Glomerular visceral epithelial cell (primary cell): ENCODE results near the gene PBX1.

ENCODE experiments used
- DNase-seq: peaks from one replicate; pipeline ENCODE4 v3.0.0-alpha.2; 2016; ENCODE audit errors: extremely low spot score

Gene PBX1

DNA sequence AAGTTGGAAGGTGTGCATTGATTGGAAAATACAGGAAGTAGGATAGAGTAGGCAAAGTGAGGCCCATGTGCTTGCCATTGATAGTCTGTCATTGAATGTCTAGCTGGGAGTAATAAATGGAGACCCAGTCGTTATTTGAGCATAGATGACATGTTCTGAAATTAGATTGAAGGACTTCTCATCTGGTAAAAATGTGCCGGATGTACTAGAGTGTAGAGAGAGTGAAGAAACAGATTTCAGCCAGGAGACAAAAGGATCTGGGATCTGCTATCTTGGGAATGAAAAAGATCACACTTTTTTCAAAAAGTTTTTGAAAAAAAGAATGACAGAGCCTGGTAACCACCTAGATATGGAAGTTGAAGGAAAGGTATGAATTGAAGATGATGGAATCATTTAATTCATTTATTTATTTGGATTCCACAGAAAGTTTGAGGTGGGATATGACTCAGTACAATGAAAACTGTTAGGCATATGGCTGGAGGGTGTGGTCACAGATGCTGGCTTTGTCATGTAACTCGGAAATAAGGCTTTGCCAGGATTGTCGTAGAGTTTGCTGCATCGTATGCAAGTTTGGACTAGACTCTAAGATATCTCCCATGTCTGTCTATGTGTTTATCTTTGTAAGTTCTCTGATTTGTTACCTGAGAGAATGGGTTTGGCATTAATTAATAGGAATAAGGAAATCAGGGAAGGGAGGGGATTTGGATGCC lies 137.1 kb downstream of the PBX1 start:
- DNase-seq, result no peak

DNA sequence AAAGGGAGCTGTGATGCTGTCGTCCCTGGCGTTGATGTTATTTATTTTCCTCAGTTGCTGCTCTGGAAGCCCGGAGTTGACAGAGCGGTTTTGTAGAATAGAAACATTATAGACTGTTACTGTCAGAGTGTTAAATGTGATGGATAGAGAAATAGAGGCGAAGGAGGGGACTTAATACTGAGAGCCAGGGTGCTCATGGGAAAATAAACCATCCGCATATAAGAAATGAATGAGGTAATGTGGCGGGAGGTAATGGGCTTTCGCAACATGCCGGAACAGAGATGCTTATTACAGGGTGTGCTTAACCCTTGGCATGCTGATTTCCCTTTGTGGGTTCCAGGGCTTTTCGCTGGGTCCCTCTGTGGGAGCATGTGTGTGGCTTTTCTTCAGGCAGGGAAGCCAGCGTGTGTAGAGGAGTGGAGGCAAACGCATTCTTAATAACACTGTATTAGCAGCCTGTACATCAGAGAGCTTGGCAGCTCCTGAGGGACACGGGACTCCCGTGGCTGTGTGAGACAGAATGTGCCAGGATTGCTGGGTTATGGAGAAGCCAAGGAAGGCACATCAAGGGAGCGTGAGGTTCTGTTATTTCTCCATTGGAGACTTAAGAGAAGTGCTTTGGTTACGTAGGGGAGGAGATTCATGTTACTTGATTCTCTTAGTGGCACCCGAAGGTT lies 141.0 kb downstream of the PBX1 start:
- no peak for DNase-seq

DNA sequence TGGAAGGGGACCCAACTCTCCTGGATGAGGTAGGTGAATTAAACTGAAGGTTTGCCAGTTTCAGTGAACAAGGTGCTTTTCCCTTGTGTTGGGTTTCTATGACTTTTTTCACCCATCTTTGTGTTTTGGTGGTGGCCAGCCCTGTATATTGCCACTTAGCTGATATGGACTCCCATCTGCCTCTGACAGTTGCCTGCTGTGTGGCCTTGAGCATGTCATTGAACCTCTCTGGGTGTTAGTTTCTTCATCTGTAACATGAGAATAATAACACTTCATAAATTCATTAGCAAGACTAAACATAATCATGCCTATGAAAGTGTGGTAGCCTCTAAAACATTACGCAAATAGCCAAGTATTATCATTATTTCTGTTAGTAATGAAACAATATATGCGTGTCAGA lies 141.7 kb downstream of the PBX1 start:
- no peak for DNase-seq

DNA sequence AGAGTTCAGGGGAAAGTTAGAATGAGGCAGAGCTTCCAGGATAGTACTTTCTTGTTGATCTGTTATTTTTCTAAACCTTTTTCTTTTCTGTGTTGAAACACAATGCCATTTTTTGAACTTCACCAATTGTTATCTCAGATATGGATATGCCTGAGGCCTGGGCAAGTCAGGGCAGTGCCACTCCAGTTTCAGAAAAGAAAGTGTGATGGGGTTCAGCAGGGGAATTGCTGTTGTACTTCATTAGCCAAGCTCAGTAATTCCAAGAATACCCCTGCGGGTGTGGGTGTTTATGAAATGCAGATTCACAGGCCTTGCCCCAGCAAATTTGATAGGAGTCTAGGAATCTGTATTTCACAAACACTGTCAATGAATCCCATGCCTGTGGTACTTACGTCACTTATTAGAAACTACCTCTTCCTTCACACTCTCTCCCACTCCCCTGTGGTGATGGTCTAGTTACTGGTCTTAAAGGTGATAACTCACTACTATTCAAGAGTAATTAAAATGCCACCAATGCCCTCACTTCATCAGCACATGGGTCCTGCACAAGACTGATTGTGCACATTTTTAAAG lies 142.3 kb downstream of the PBX1 start:
- DNase-seq, result no peak

DNA sequence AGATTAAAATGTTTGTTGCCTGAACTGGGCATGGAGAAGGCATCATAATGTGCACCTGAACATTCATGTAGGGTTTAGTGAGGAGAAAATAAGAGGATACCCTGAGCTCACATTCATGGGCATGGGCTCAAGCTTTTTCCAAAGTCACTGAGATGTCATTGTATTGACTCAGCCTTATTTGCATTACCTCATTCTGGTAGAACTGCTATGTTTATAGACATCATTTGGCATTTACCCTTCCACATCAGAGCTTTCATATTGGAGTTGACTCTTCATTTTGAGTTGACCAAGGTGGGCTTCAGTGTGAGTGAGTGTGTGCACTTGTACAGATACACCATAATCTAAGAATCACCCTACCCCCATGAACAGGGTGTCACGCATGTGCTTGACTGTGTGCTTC lies 143.2 kb downstream of the PBX1 start:
- DNase-seq, result no peak

DNA sequence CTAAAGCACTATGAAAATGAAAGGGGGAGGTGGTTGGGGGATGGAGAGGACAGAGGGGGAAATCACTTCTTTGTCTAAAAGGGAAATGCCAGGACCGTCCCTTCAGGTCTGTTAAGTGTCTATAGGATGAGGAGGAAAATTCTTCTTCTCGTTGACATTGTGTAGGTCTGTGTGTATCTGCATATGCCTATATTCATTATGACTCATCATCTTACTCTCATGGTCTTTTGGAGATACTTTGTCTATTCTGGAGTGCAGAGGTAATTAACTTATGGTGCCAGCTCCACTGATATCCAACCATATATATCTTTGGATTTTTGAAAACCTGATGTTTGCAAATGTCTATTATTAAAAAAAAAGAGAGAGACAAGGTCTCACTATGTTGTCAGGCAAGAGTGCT lies 143.7 kb downstream of the PBX1 start:
- DNase-seq, result no peak

DNA sequence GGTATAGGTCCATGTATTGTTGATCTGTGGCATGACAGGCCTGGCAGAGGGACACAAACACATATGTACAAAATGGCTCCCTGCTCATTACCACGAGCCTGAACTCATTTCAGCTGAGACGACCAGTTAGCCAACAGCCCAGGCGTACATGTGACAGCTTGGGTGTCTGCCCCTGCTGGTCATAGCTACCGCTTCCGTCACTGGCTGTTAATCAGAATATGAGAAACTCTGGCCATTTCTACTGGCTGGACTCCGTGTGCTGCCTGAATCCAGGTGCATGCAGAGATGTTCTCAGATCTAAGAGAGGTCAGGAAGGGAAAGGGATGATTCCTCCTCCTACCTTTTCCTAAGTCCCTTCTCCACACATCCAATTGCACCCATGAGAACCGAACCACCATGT lies 144.5 kb downstream of the PBX1 start:
- DNase-seq, result no peak

DNA sequence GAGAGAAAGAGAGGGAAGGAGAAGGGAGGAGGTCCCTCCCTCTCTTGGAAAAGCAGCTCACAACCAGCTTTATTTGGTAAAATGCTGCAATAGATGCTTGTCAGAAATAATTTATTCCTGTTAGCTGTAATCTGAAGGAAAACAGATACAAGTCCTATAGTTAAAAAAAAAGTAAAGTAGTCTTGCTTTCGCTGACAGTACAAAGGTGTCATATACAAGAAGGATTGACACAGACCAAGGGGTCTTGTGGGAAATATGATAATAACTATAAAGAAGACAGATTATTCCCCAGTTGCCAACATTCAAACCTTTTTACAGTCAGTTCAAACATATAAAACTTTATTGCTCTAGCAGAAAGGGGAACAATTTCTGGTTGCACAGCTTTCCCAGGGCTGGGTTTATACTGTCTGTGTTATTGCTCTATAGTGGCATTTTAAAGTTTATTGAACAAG lies 145.0 kb downstream of the PBX1 start:
- no peak for DNase-seq

DNA sequence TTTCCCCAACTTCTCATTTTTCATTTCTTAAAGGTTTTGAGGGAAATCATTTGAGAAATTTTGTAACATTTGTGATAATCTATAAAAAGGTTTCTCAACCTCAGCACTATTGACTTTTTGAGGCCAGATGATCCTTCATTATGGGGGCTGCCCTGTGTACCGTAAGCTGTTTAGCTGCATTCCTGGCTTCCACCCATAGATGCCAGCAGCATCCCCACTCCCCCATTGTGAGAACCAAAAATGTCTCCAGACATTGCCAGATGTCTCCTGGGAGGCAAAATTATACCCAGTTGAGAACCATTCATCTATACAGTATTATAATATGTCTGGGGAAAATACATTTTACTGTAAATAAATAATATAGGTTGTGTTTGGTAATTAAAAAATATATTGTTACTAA lies 146.0 kb downstream of the PBX1 start:
- no peak for DNase-seq

DNA sequence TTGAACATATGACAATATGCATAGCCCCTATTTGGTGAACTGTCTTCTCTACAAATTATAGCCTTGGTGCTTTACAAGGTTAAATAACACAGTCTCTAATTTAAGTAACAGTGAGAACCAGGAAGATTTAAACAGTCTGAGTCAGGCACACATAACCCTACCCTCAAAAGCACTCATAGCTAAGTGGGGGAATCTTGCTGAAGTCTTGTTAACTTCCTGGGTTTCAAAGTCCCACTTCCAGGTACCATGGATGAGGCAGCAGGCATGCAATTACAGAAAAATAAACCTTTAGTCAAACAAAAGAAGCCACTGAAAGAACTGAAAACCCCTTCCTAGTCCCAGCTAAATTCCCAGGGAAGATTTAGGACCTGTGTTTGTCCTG lies 147.6 kb downstream of the PBX1 start:
- DNase-seq, result no peak

DNA sequence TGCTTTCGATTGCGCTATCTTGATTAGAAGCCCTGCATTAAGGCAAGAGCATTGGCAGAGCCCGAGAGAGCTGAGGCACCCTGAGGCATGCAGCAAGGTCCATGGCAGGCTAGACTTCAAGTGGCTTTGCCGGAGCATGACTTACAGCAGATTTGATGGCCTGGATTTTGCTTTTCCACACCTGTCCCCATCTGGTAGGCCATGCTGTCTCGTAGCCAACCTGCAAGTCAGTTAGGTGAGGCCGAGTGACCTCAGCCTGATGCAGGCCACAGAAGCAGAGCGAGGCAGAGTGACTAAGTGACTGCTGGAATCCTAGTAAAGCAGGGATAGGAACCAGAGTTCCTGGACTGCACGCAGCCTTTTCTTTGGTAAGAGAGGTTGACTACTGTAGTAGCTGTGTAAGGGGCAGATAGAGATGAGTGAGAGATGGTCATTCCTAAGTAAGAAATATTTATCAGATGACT lies 148.9 kb downstream of the PBX1 start:
- peak; percentile 8 for DNase-seq

DNA sequence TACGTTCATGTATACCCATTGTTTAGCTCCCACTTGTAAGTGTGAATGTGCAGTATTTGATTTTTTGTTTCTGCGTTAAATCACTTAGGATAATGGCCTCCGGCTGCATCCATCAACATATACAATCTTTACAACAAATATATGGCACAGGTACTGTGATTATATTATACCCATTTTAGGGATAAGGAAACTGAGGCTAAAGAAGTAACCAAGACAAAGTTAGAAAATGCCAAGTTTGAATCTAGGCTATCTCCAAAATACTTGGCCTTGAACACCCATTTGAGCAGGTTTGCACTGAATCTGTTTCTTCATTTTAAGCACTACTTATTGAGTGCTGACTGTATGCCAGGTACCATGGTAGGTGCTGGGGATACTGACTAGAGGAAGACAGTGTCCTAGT lies 149.6 kb downstream of the PBX1 start:
- DNase-seq, result no peak

DNA sequence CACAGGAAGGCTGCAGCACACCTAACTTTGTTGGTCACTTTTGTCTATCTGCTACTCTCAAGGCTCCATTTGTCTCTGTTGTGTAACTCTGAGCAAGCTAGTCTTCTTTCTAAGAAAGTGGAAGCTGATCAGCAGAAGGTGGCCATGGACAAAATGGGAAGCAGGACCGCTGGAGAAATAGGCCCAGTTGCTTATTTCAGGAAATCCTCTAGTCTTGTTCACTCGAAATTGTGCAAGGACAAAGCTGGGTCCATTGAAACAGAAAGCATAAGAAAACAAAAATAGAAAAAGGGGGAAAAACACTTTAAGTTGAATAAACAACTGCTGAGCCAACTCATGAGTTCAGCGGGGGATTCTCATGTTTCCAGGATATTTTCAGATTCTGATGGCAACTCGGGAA lies 150.1 kb downstream of the PBX1 start:
- DNase-seq, result no peak

DNA sequence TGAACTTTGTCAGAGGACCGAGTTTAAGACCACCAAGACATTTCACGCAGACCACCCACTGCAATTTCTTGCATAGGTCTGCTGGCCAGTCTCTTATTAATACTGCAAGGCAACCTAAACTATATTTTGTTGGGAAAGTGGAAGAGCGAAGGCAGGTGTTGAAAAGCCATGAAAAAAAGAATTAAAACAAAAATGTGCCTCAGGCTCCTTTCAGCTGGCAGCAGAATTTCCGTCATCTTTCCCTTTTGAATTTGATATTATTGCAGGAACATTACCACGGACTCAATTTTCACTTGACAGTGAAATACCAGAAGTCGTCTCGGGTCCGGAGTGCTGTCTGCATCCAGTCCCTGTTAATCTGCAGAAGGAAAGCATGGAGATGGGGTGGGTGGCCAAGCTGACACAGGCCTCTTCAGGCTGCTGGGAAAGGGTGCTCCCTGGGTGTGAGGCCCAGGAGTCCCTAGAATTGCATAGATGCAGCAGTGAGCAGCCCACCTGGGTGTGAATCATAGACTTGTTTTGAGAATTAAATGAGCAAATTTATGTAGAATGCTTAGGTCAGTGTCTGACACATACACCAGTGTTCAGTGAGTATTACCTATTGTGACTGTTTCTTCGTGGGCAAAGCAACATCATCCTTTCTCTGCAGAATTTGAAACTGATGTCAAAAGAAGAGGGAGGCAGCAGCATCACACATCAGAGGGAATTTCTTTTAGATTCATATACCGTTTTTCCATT lies 150.7 kb downstream of the PBX1 start:
- DNase-seq, result no peak

DNA sequence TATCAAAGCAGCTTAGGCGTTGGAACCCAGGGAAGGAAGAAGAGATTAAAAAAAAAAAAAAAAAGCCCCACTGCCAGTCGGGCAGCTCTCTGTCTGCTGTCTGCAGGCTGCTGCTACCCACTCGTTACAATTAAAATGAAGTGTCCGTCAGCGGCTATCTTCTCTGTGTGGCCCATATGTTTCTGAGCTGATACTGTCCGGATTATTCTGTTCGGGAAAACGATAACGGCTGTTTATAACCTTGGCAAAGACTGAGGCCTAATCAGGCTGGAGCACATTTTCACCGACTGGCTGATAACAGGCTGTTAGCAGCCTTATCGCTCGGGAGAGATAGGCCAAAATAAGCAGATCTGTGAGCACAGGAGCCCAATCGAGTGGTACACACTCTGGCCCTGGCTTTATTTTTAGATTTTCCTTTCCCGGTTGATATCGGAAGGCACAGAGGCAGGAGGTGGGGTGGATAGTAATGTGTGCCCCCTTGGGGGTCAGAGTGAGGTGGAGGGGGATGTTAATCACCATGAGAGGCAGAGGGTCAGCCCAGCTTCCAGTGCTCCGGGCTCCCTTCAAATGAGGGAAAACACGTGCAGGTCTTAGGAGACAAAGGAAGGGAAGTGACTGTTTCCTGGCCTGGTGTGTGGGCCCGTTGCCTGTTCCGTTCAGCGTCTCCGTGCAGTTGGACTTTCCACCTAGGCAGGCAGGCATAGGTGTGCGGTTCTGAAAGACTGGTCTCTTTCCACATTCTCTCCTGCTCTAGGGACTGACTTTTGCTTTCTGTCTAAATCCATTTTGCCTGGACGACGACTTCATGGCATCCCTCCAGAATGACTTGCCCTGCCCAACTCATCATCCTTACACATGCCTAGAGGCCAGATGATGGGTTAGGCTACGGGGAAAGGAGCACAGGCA lies 153.4 kb downstream of the PBX1 start:
- no peak for DNase-seq

DNA sequence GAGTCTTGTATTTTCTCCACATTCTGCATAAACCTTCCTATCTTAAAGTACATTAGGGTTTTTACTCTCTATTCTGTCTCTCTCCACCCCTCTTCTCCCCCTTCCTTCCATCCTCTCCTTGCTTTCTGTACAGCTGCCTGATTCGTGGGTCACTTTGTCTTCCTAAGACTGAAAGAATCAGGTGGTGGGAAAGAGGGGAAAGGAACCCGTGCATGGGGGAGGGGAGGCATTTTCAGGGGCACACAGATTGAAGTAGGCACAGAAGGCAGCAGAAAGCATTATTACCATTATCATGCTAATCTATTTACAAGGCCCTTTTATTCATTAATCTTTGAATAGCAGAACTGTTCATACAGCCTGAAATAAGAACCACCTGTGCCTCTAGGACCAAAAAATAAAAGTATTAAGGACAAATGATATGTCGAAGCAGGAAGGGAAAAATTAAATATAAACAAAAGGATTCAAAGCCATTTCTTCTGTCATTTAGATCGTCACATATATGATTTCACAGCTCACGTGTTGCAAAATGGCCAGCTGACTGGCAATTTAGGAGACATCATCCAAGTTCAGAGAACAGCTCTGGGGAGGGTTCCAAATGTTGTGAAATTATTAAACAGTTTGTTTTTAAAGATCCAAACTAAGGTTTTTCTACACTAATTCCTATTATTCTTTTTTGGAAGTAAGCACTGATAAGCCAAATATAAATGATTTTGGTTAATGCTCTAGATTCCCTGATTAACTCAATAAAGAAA lies 154.6 kb downstream of the PBX1 start:
- DNase-seq, result no peak

DNA sequence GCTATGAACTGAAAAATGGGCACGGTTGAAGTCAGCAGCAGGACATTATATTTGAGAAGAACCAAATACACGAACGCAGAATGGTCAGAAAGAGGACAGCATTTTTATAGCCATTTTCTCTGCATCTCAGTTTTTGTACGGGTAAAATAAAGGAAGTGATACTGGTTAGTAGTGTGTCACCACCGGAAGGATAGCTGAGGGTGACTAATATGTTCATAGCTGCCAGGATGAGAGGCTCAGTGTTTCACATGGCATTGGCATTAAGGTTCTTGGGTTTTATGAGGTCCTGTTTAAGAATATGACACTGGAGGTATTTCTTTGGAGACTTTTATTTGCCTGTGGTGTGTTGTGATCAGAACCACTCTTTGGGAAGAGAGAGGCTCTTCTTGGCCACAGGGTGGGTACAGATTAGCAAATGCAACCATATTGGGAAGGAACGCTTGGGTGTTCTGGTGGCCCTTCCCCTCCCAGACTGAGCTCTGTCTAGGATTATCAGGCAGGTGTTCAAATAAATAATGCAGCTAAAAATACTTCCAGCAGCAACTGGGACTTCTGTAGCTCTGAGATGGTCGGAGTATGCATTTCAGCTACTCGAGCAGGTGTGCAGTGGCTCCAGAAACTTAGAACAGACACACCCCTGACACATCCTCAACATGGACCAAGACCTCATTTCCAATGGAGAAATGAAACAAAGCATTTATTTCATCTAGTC lies 158.2 kb downstream of the PBX1 start:
- no peak for DNase-seq

DNA sequence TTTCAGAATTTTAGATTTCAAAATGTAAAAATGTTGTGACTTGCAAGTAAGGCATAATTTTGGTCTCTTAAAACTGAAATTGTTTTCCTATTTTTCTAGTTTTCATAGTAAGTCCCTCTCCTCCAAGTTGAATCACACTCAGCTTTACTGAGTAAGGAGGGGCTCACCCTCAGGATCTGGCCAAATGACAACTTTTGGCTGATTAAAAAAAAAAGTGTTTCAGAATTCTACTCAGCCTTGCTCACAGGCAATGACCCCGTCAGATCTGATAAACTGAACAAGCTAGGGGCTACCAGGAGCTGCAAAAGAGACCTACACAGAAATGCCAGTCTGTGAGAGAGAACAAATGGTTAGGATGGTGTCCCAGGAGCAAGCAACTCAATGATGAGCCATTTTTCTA lies 159.8 kb downstream of the PBX1 start:
- DNase-seq, result no peak

DNA sequence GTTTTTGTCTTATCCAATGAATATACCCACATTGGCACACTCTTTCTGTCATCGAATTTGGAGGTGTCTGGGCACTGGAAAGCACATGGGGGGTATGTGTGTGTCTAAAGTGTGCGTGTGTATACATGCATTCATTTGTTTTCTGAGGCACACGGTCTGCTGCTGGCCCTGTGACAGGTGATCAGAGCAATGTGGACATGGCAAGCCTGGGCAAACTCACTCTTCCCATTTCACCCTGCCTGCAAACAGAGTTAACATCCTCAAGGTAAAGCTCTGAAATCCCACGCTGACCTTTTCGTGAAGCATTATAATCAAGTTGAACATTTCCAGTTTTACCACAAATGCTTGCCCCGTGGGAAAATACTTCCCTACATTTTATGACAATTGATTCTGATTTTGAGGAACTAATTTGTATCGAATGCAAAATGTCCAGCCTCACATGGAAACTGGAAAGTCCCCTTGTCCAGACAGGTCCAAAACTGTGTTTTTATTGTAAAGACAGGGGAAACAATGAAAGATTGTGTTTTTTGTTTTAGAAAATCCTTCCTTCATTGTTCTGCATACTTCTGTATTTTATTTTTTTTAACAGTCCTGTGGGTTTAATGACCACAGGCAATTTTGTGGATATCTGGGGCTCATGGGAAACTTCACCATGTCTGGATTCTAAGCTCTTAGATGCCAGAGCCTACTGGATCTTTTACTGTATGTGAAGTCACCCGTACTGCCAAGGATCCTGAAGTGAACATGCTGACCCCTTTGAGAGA lies 160.9 kb downstream of the PBX1 start:
- no peak for DNase-seq
